D341Med (cell line): ENCODE measurements around the gene PTBP1.
"Not testable (repeated sequence)": the region's sequence is repeated elsewhere in the genome, so short reads cannot be mapped to it uniquely, and the experiment has no call there.

ENCODE experiments used
- DNase-seq: peaks from one replicate; pipeline ENCODE4 v3.0.0; 2012; ENCODE audit warnings: low spot score

PTBP1 gene

GRCh38 chr19:810883-811489 lies 13.7 kb downstream of the PTBP1 start:
- DNase-seq: no peak

GRCh38 chr19:811506-812048 lies 14.3 kb downstream of the PTBP1 start:
- DNase-seq: no peak

- no peak for DNase-seq
Observed at GRCh38 chr19:812049-812746, 14.9 kb downstream of the PTBP1 start.

- no peak for DNase-seq
Observed at GRCh38 chr19:812747-813218, 15.5 kb downstream of the PTBP1 start.

- no peak for DNase-seq
Observed at GRCh38 chr19:813219-814151, 16.2 kb downstream of the PTBP1 start.

GRCh38 chr19:814152-815078 lies 17.2 kb downstream of the PTBP1 start:
- DNase-seq: no peak

GRCh38 chr19:815079-815774 lies 18.0 kb downstream of the PTBP1 start:
- no peak for DNase-seq

GRCh38 chr19:815775-816499 lies 18.7 kb downstream of the PTBP1 start:
- no peak for DNase-seq

GRCh38 chr19:816500-816857 lies 19.2 kb downstream of the PTBP1 start:
- no peak for DNase-seq

- not testable (repeated sequence) for DNase-seq
Observed at GRCh38 chr19:820212-820611, 23.0 kb downstream of the PTBP1 start.

- no peak for DNase-seq
Observed at GRCh38 chr19:821231-821824, 24.1 kb downstream of the PTBP1 start.

GRCh38 chr19:821825-822503 lies 24.7 kb downstream of the PTBP1 start, which contains the start of gene PLPPR3:
Gene PLPPR3, minus strand, starts transcription at chr19:821955. Its CDS starts 396 bp downstream, at chr19:821559.
- DNase-seq: peak; percentile 76

GRCh38 chr19:823565-824121 lies 26.4 kb downstream of the PTBP1 start:
- DNase-seq: no peak

GRCh38 chr19:824885-825284 lies 27.6 kb downstream of the PTBP1 start:
- DNase-seq: no peak

- DNase-seq: no peak
Observed at GRCh38 chr19:825897-826644, 28.8 kb downstream of the PTBP1 start.

- no peak for DNase-seq
Observed at GRCh38 chr19:827314-827709, 30.1 kb downstream of the PTBP1 start.

GRCh38 chr19:827710-828321 lies 30.6 kb downstream of the PTBP1 start, which contains the start of gene AZU1:
Gene AZU1, plus strand, starts transcription at chr19:827837. Its CDS starts 10 bp downstream, at chr19:827847.
- DNase-seq: no peak
